NOMO-1 (cell line): ENCODE data around the gene RHOB.

Source experiments
- DNase-seq, 2 experiments: peaks; one replicate each; lab custom pipeline; 2025; ENCODE audit not compliant: unreplicated experiment in 2 of 2; lab: John Stamatoyannopoulos, UW

The RHOB gene

DNA sequence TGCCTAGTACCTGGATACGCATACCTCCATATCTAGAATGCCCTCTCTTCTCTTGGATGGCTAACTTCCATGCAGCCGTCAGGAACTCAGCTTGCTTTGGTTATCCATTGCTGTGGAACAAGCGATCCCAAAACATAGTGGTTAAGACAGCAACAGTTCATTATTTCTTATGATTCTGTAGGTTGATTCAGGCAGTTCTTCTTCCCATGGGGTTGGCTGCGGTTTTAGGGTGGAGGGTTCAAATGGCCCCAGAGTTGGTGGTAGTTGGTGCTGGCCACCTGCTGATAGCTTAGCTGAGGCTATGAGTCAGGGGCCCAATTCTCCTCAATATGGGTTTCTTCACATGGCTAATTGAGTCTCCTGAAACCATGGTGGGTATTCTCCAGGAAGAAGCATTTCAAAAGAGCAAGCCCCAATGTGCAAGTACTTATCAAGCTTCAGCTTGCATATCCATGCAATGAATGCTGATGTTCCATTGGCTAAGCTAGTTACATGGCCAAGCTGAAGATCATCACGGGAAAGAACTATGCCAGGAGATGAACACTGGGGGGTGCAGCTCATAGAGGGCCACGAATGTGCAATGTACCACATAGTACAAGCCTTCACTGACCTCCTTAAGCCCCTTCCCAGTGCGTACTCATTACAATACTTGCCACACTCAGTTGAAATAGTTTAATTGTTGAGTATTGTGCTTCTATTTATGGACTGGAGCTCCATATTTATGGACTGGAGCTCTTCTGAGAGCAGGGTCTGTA, 10.0 kb upstream of the RHOB start:
- DNase-seq, result no peak

DNA sequence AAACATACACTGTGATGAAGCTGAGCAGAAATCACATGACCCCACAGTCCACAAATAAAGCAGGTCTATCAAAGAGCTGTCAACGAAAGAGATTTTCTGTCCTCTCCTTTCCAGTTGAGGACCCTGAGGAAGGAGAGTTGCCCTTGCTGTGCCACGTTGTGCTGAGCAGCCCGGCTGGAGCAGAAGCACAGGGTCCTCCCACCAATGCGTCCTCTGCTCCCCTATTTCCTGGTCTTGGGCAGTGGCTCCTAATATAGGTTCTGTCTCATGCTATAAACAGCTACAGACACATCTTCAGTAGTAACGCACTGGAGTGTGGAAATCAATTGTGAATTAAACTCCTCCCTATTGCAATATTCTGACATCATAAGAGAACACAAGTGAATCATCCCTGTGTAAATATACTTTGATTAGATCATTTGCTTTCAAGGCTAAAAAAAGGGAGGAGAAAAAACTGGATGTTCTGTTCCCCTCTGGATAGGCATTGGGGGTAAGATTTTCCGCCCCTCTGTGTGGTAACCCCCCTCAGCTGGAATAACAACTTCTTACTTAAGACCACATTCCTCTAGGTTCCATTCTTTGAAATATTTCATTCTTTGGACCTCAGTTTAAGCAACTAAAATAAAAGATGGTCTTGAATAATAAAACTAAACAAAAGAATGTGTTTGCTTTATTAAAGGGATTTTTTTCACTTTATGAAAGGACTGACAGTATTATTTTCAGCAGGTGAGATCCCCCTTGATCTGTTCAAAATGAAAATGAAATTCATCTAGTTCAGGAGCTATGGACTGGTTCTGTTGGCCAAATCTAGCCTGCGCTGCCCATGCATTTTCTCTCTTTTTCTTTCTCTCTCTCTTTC, 8.3 kb upstream of the RHOB start:
- DNase-seq, result peak in 1 of 2 experiments; percentile 57

DNA sequence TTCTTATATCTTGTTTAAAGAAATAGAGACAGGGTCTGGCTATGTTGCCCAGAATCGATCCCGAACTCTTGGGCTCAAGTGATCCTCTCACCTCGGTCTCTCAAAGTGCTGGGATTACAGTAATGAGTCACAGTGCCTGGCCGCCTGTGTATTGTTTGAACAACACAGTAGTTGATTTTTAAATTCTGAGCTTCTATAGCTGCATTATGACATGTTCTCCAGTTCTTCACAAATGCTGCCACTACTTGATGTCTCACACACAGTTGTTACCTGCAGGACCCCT, 7.7 kb upstream of the RHOB start:
- no peak for DNase-seq

DNA sequence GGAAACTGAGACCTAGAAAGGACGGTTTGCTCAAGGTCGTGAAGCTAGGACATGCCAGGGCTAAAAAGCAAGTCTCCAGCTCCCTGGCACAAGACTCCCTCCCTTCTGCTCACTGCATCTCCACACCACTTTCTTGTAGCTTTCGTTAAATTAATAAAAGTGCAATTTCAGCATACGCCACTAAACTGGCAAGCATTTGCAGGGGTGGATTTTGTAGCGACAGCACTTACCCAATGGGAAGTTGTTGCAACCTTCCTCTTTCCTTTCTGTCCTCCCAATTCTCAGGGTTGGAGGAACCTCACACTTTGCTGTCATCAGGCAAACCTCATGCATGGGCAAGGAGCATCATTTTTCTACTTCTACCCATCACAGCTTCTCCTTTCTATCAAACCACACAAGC, 7.4 kb upstream of the RHOB start:
- DNase-seq, result peak; percentile 81 to 96

DNA sequence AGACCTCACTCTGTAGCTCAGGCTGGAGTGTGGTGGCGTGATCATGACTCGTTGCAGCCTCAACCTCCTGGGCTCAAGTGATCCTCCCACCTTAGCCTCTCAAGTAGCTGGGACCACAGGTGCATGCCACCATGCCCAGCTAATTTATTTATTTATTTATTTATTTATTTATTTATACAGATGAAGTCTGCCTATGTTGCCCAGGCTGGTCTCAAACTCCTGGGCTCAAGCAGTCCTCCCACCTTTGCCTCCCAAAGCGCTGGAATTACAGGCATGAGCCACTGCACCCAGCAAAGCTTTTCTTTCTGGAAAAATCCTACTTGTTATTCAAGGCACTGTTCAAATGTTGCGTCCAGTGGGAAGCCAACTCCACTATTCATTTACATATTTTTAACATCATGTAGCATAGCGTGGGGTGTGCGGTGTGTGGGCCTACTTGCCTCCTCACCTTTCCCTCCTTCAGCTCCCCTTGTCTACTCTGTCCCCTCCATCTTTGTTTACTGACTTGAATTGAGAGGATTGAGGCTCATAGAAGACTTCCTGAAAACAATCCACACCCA, 6.8 kb upstream of the RHOB start:
- DNase-seq, result no peak

DNA sequence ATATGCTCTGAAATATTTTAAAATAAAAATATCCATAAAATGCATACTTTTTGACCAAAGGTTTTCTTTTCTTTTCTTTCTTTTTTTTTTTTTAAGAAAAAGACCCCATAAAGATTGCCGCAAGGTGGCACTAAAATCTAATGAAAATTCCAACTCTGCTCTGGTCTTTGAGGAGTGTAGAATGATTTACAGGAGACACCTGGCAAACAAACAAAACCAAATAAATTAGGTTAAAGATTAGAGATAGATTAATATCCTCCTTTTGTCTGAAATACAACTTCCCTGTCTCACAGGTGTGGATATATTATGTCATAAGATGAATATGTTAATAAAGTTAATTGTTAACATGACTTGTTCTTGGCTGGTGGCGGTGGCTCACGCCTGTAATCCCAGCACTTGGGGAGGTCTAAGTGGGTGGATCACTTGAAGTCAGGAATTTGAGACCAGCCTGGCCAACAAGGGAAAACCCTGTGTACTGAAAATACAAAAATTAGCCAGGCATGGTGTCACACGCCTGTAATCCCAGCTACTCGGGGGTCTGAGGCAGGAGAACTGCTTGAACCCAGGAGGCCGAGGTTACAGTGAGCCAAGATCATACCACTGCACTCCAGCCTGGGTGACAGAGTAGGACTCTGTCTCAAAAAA, 3.5 kb upstream of the RHOB start:
- DNase-seq, result peak; percentile 18 to 47

DNA sequence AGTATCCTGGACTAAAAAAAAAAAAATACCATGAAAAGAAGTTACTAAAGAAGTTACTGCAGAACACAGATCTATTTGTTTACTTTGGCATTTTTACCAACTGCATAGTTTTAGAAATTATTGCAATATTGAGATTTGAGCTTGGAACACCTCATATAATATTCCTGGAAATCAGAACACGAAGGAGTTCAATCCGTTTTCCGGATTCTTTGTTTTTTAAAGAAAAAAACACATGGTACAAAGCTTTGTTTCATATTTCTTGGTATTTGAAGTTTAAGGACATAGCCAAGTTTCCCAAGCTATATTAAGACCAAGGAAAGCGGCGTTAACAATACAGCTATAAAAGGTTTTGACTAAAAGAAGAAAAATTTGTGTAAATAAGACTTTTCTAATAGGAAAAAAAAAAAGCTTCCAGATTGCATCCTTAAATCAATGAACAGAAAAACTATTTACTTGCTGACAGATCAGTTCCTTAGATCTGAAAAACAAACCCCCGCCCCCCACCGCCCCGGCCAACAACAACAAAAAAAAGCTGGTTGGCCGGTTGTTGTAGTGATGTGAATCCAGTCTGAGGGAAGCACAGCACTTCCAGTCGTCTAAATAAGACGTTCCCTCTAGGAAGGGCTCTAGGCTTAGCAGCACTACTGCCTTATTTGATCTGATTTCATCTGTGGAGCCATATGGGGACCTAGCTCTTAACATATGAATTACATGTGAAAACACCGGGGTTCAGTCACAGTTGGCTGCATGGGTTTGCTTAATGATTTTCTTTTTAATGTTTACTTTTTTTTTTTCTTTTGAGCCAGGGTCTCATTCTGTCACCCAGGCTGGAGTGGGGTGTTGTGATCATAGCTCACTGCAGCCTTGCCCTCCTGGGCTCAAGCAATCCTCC, 2.5 kb upstream of the RHOB start:
- no peak for DNase-seq

DNA sequence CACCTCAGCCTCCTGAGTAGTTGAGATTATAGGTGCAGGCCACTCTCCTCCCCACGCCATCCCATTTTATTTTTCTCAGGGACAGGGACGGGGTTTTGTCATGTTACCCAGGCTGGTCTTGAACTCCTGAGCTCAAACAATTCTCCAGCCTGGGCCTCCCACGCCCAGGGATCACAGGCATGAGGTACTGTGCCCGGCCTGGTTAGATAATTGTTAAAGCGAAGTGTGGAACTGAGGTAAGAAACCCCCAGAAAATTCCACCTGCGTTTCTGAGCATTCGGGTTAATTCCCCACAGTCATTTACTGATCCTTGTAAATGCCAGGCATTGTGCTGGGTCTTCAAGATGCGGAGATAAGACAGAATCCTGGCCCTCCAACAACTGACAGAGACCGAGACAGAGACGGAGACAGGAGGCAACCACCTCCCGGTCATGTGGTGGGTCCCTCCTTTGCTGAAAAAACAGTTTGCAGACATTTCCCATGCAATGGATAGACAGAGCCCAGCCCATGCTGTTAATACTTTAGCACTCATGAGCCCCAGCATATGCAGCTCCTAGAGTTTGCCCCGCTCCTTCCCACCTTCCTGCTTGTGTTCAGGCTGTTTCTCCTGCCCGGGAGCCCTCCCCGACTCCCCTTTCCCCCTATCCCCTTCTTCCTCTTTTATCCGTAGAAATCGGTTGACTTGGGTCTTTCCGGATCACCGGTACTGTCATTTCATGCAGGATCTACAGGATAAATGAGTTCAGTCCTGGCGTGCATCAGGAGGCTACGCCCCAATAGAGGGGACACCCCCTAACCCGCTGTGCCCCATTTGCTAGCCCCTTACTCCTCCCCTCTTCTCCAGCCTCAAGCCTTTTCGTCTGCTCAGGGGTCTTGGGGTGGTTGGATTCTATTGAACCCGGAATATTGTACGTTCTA, 1.6 kb upstream of the RHOB start:
- DNase-seq, result no peak

DNA sequence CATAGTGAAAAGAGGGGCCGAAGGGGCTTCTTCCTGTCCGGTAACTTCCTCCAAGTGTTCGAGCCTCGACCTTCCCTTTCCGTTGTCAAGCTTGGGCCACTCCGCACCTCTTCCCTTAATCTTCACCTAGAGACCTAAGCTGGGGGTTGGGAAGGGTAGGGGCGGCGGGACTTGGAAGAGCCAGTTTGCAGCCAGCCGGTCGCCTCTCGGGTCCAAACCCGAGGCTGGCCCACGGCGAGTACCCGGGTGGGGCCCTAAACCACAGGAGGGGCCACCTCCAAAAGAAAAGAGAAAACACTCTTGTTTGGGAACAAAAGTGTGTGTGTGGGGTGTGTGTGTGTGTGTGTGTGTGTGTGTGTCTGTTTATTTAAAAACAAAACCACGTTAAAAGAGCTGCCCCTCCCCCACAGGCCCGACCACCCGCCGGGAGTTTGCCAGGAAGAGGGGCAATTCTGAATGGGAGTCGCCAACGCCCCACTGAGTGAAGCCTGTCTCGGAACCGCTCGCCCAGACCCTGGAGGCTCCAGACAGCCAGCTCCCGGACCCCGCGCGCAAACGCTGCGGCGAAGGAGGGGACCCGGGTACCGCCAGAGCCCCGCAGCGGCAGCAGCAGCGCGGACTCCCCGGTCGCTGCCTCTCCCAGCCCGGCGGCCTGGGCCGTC, 488 bp upstream of the RHOB start:
- no peak for DNase-seq

DNA sequence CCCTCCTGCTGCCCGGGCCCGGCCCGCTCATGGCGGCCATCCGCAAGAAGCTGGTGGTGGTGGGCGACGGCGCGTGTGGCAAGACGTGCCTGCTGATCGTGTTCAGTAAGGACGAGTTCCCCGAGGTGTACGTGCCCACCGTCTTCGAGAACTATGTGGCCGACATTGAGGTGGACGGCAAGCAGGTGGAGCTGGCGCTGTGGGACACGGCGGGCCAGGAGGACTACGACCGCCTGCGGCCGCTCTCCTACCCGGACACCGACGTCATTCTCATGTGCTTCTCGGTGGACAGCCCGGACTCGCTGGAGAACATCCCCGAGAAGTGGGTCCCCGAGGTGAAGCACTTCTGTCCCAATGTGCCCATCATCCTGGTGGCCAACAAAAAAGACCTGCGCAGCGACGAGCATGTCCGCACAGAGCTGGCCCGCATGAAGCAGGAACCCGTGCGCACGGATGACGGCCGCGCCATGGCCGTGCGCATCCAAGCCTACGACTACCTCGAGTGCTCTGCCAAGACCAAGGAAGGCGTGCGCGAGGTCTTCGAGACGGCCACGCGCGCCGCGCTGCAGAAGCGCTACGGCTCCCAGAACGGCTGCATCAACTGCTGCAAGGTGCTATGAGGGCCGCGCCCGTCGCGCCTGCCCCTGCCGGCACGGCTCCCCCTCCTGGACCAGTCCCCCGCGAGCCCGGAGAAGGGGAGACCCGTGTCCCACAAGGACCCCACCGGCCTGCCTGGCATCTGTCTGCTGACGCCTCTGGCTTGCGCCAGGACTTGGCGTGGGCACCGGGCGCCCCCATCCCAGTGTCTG, 767 bp downstream of the RHOB start:
- no peak for DNase-seq

DNA sequence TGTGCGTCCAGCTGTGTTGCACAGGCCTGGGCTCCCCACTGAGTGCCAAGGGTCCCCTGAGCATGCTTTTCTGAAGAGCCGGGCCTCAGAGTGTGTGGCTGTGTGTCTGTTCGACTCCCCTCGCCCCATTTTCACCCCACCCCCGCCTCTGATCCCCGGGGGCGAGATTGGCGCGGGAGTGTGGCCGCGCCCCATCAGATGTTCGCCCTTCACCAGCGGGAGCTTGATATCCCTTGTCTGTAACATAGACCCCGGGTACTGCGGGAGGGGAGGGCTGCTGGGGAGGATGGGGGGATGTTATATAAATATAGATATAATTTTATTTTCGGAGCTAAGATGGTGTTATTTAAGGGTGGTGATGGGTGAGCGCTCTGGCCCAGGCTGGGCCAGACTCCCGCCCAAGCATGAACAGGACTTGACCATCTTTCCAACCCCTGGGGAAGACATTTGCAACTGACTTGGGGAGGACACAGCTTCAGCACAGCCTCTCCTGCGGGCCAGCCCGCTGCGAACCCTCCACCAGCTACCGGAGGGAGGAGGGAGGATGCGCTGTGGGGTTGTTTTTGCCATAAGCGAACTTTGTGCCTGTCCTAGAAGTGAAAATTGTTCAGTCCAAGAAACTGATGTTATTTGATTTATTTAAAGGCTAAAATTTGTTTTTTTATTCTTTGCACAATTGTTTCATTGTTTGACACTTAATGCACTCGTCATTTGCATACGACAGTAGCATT, 1.5 kb downstream of the RHOB start:
- no peak for DNase-seq

DNA sequence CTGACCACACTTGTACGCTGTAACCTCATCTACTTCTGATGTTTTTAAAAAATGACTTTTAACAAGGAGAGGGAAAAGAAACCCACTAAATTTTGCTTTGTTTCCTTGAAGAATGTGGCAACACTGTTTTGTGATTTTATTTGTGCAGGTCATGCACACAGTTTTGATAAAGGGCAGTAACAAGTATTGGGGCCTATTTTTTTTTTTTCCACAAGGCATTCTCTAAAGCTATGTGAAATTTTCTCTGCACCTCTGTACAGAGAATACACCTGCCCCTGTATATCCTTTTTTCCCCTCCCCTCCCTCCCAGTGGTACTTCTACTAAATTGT, 2.1 kb downstream of the RHOB start:
- DNase-seq, result no peak

DNA sequence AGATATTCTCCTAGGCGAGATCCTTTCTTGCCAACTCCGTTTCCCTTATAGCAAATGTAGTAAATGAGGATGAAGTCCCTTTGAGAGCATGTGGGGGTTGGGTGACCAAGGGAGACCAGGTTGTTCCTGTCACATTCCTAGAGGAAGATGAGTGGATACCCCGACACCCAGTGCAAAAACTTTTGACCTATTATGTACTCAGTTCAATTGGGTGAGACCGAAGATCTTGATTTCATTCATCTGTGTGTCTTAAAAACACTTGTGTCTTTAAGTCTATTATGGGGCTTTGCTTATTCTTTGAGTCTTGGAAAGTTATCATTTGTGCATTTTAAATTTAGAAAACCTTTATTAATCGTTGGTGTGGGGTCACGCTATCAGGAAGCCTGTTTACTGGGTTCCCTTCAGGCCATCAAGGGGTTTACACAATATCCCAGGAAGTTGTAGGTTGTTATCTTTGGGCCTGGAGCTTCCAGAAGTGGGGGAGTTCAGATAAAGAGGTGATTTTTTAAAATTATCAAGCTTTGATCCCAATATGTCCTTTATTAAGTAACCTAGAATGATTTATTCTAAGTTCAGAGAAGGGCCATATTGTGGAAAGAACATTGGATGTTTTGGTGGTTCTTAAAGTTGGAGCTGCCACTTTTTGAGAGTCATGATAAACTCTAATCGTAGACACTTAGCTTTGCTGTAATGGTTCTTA, 2.8 kb downstream of the RHOB start:
- DNase-seq, result no peak

DNA sequence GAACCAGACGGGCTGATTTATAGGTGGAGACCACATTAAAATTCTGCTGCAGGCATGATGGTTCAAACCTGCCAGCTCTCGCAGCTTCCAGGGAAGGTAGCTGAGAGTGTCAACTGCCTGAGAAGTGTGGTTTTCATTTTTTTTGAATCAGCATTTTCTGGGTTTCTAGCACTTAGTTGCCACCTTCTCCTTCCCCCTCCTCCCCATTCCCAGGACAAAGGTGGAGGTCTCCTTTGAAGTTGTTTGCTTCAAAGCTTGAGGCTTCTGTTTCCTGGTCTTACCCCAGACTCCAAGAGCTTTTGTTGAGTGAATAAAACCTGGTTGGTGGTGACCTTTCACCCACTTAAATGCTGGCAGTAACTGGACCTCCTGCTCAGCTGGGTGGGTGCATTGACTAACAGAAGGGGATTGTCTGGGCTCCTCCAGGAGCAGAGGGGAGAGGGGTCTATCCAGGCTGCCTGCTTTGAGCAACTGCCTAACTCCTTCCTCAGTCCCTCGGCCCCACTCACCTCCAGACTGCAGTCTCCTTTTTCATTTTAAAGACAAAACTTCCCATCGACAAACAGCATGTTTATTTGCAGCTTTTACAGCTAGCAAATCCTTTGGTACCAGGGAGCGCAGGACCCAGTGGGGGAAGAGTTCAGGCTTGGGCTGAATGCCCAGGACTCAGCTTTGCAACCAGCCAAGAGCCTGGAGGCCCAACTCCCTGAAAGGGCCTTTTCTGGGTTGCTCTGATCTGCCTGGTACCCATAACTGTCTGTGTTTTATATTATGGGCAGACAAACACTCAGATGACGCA, 3.5 kb downstream of the RHOB start:
- no peak for DNase-seq

DNA sequence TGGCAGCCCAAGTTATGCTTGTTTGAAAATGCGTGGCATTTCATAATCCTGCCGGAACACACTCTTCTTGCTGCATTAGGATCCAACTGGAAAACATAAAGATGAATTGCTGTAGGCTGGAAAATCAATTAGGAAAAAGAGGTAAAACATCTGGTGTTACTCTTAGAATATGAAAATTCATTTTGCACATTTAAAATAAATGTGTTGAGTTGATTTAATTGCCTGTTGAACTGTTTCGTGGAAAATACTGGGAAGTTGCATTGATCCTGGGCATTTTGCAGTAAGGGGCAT, 4.1 kb downstream of the RHOB start:
- no peak for DNase-seq

DNA sequence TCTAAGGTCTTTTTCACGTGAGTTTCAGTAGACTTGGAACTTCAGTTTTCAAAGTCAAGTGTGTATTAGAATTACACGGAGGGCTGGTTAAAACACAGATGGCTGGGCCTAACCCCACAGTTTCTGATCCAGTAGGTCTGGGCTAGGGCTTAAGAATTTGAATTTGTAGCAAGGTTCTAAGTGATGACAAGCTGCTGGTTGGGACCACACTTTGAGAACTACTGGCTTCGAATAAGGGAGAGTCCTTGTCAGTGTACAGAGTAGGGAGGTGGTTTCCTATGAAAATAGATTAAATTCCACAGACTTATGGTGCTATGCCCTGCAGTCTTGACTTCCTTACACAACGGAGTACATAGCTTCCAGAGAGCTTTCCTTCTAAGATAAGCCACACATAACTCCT, 4.5 kb downstream of the RHOB start:
- no peak for DNase-seq
